ENCODE measurements around the gene NEO1.

Gene NEO1

DNA sequence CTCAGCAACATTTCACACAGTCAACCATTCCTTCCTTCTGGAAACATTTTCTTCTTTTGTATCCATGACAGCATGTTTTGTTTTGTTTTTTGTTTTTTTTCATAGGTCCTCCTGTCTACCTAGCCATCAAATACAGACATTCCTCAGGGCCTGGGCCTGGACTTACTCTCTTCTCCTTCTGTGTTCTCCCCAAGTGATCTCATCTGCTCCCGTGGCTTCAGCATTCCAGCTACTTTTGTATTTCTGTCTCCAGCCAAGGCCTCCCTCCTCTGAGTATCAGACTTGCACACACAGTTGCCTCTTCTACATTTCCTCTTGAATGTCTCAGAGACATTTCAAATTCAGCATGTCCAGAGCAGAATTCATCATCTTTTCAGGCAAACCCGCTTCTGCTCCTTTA lies 234.0 kb downstream of the NEO1 start:
- no peaks in the 10 kb centered on the region for H3K4me1 ChIP-seq (ENCODE audit: insufficient read depth, low read length)
- H3K9me3 ChIP-seq (ENCODE audit: insufficient read depth, low read length, severe bottlenecking), result no peaks in the 10 kb centered on the region
- TF ChIP-seq CTCF (IDR thresholded peaks at IDR 0.05; ENCODE audit: borderline replicate concordance, extremely low read depth, low read length, poor library complexity, severe bottlenecking) (no peak), EZH2 (IDR thresholded peaks at IDR 0.05; ENCODE audit: borderline replicate concordance, low read depth, low read length, severe bottlenecking) (no peak)
- ATAC-seq (ENCODE audit: insufficient read depth, low read depth) (no peak), DNase-seq (no peak)
- no peaks in the 10 kb centered on the region for H3K79me2 ChIP-seq (ENCODE audit: insufficient read depth, low read length)
- no peak overlapping the region for H3K9ac ChIP-seq (ENCODE audit: low read depth, low read length)
- H3K36me3 ChIP-seq (ENCODE audit: insufficient read depth, low read length), result no peaks in the 10 kb centered on the region
- H3K27me3 ChIP-seq (ENCODE audit: insufficient read depth, low read length, poor library complexity), result no peaks in the 10 kb centered on the region
- H3K27ac ChIP-seq (ENCODE audit: low read length), result no peak overlapping the region
- no peak overlapping the region for H2AFZ ChIP-seq (ENCODE audit: low read depth, low read length)
- no peak overlapping the region for H3K4me2 ChIP-seq (ENCODE audit: insufficient read depth, low read length)
- no peak overlapping the region for H3K4me3 ChIP-seq (ENCODE audit: low read depth in 1 of 2, low read length in 2 of 2)
- no peaks in the 10 kb centered on the region for H4K20me1 ChIP-seq (ENCODE audit: insufficient read depth, low read length)

DNA sequence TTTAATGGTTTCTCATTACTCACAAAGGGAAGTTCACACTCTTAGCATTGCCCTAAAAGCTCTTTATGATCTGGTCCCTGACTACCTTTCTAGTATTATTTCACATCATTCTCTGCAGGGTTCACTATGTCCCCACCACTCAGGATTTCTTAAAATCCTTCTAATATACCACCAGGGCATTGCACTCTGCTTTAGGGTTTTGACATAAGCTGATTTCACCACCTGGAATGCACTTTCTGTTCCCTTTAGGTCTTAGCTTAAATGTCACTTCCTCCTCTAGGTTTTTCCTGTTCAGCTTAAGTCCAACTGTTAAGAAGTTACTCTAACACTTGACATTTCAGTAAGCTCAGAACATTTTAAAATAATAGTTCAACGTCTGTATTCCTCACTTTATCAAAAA lies 234.8 kb downstream of the NEO1 start:
- TF ChIP-seq CTCF (IDR thresholded peaks at IDR 0.05; ENCODE audit: borderline replicate concordance, extremely low read depth, low read length, poor library complexity, severe bottlenecking), result no peak
- Histone ChIP-seq H2AFZ (ENCODE audit: low read depth, low read length) (no peak overlapping the region), H3K79me2 (ENCODE audit: insufficient read depth, low read length) (no peaks in the 10 kb centered on the region), H3K36me3 (ENCODE audit: insufficient read depth, low read length) (no peaks in the 10 kb centered on the region), H3K9me3 (ENCODE audit: insufficient read depth, low read length, severe bottlenecking) (no peaks in the 10 kb centered on the region), H3K9ac (ENCODE audit: low read depth, low read length) (no peak overlapping the region), H3K4me1 (ENCODE audit: insufficient read depth, low read length) (no peaks in the 10 kb centered on the region), H3K4me3 (ENCODE audit: low read depth in 1 of 2, low read length in 2 of 2) (no peak overlapping the region), H3K27ac (ENCODE audit: low read length) (no peak overlapping the region), H3K27me3 (ENCODE audit: insufficient read depth, low read length, poor library complexity) (no peaks in the 10 kb centered on the region), H4K20me1 (ENCODE audit: insufficient read depth, low read length) (no peaks in the 10 kb centered on the region), H3K4me2 (ENCODE audit: insufficient read depth, low read length) (no peak overlapping the region)
- no peak for ATAC-seq (ENCODE audit: insufficient read depth, low read depth)
- no peak for DNase-seq

DNA sequence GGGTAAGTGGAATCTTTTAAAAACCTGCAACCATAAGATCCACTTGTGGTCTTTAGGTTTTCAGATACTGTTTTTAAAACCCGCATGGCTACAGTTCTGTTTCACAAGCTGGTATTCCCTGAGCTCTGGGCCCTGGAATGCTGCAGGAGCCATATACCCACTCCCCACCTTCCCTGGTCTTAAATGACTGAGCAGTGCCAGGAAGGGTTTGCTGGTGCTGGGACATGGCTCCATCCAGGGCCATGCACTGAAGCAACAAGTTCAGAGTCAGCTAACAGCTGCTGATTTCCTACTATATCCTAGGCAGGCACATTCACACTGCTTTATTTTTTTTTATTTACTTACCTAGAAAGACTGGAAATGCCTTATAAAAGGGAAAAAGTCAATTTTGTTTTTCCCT lies 239.2 kb downstream of the NEO1 start:
- H3K9me3 ChIP-seq (ENCODE audit: insufficient read depth, low read length, severe bottlenecking), result no peaks in the 10 kb centered on the region
- TF ChIP-seq EZH2 (IDR thresholded peaks at IDR 0.05; ENCODE audit: borderline replicate concordance, low read depth, low read length, severe bottlenecking) (no peak), CTCF (IDR thresholded peaks at IDR 0.05; ENCODE audit: borderline replicate concordance, extremely low read depth, low read length, poor library complexity, severe bottlenecking) (no peak)
- ATAC-seq (ENCODE audit: insufficient read depth, low read depth) (no peak), DNase-seq (no peak)
- no peak overlapping the region for H3K4me2 ChIP-seq (ENCODE audit: insufficient read depth, low read length)
- no peak overlapping the region for H3K27ac ChIP-seq (ENCODE audit: low read length)
- H4K20me1 ChIP-seq (ENCODE audit: insufficient read depth, low read length), result no peaks in the 10 kb centered on the region
- H2AFZ ChIP-seq (ENCODE audit: low read depth, low read length), result no peak overlapping the region
- no peaks in the 10 kb centered on the region for H3K27me3 ChIP-seq (ENCODE audit: insufficient read depth, low read length, poor library complexity)
- no peak overlapping the region for H3K4me3 ChIP-seq (ENCODE audit: low read depth in 1 of 2, low read length in 2 of 2)
- H3K36me3 ChIP-seq (ENCODE audit: insufficient read depth, low read length), result no peaks in the 10 kb centered on the region
- no peak overlapping the region for H3K9ac ChIP-seq (ENCODE audit: low read depth, low read length)
- H3K79me2 ChIP-seq (ENCODE audit: insufficient read depth, low read length), result no peaks in the 10 kb centered on the region
- no peaks in the 10 kb centered on the region for H3K4me1 ChIP-seq (ENCODE audit: insufficient read depth, low read length)

GRCh38 chr15:73293773-73294172 lies 241.5 kb downstream of the NEO1 start:
- H3K4me3 ChIP-seq (ENCODE audit: low read depth in 1 of 2, low read length in 2 of 2), result no peak overlapping the region
- H3K4me2 ChIP-seq (ENCODE audit: insufficient read depth, low read length), result no peak overlapping the region
- TF ChIP-seq CTCF (IDR thresholded peaks at IDR 0.05; ENCODE audit: borderline replicate concordance, extremely low read depth, low read length, poor library complexity, severe bottlenecking), result no peak
- TF ChIP-seq EZH2 (IDR thresholded peaks at IDR 0.05; ENCODE audit: borderline replicate concordance, low read depth, low read length, severe bottlenecking), result no peak
- no peaks in the 10 kb centered on the region for H3K36me3 ChIP-seq (ENCODE audit: insufficient read depth, low read length)
- no peak for DNase-seq
- no peak overlapping the region for H3K27ac ChIP-seq (ENCODE audit: low read length)
- H3K79me2 ChIP-seq (ENCODE audit: insufficient read depth, low read length), result no peaks in the 10 kb centered on the region
- H3K9me3 ChIP-seq (ENCODE audit: insufficient read depth, low read length, severe bottlenecking), result no peaks in the 10 kb centered on the region
- H3K4me1 ChIP-seq (ENCODE audit: insufficient read depth, low read length), result no peaks in the 10 kb centered on the region
- no peak overlapping the region for H2AFZ ChIP-seq (ENCODE audit: low read depth, low read length)
- H4K20me1 ChIP-seq (ENCODE audit: insufficient read depth, low read length), result no peaks in the 10 kb centered on the region
- no peaks in the 10 kb centered on the region for H3K27me3 ChIP-seq (ENCODE audit: insufficient read depth, low read length, poor library complexity)
- no peak overlapping the region for H3K9ac ChIP-seq (ENCODE audit: low read depth, low read length)
- no peak for ATAC-seq (ENCODE audit: insufficient read depth, low read depth)
